ENCODE data around the gene PDE8A.

The PDE8A gene

DNA sequence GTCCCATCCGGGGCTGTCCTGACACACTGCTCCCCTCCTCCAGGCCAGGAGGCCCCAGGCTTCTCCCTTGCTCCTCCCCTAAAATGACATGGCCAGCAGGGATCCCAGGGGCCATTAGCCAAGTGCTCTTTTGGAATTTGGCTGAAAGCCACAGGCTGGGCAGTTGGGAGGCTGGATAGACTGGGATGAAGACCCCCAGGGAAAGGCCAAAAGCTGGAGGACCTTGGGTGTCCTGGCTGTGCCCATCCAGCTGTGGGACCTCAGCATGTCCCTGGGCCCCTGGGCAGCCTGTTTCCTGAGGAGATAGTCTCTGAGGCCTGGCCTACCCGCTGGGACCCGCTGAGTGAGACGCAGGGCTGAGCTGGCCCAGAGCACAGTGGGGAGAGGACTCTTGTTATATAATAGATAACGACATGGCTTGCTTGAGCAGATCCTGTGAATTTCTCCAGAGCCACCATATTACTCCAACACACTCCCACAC is 5.7 kb upstream of the PDE8A start:
- no peak for DNase-seq (ENCODE audit: low read depth)
- no peak overlapping the region for H3K4me3 ChIP-seq (ENCODE audit: low read length)
- TF ChIP-seq CTCF (conservative IDR thresholded peaks at IDR 0.05; ENCODE audit: low read length), result no peak

- DNase-seq (ENCODE audit: low read depth), result no peak
- H3K4me3 ChIP-seq (ENCODE audit: low read length), result no peak overlapping the region
- no peak for TF ChIP-seq CTCF (conservative IDR thresholded peaks at IDR 0.05; ENCODE audit: low read length)
Observed at GRCh38 chr15:84976746-84977345, 4.8 kb upstream of the PDE8A start.

- DNase-seq (ENCODE audit: low read depth), result no peak
- no peak overlapping the region for H3K4me3 ChIP-seq (ENCODE audit: low read length)
- TF ChIP-seq CTCF (conservative IDR thresholded peaks at IDR 0.05; ENCODE audit: low read length), result no peak
Observed at GRCh38 chr15:84979651-84980050, 2.0 kb upstream of the PDE8A start.

GRCh38 chr15:84980196-84981053 is 1.2 kb upstream of the PDE8A start:
- peak overlapping the region; percentile 89 for H3K4me3 ChIP-seq (ENCODE audit: low read length)

GRCh38 chr15:84981054-84981710 is 474 bp upstream of the PDE8A start:
- peak; percentile 96 for DNase-seq (ENCODE audit: low read depth)
- TF ChIP-seq CTCF (conservative IDR thresholded peaks at IDR 0.05; ENCODE audit: low read length), result no peak
- peak overlapping the region; percentile 89 for H3K4me3 ChIP-seq (ENCODE audit: low read length)

More at GRCh38 chr15:84980196-84981053, 1.2 kb upstream of the PDE8A start:
- no peak for TF ChIP-seq CTCF (conservative IDR thresholded peaks at IDR 0.05; ENCODE audit: low read length)
- peak; percentile 78 for DNase-seq (ENCODE audit: low read depth)

DNA sequence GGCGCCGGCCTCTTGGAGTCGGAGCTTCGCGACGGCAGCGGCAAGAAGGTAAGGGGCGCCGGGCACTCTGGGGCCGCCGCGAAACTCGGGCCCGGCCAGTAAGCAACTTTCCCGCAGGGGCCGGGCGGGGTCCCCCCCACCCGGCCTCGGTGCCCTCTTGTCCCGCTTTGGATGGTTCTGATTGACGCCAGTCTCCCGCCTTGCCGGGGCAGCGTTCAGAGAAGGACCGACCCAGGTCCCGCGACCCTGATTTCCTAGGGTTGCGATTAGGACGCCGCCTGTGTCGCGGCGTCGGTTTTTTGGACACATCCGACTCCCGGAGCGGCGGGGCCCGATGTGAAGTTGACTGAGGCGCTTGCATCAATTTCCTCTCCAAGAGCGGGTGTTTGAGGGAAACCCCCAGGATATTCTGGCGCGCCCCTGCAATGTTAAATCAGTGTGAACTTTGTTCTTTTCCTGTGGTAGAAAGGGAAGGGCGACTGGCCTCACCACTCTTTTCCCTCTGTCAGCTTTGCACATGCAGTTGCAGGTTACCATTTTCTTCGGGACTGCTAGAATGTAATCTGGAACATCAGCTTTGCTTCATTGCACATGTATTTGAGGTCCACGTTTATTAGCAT is 755 bp downstream of the PDE8A start:
- no peak for DNase-seq (ENCODE audit: low read depth)
- no peak for TF ChIP-seq CTCF (conservative IDR thresholded peaks at IDR 0.05; ENCODE audit: low read length)
- peak overlapping the region; percentile 69 for H3K4me3 ChIP-seq (ENCODE audit: low read length)
